ENCODE results near the gene RNF125. TPM values are rescaled to one million over a fixed set of nuclear protein-coding genes. Genes with fewer than 3 reads are reported as not detected.

RNF125 gene
- total and polyA plus RNA-seq, 9 of the 15 experiments (the other 6 are each of a cell fraction or from before 2014, with no cell fraction given), result 0.01 to 0.29 (median 0.07) TPM; not detected in 1

- peak; percentile 62 for TF ChIP-seq SAP30 (IDR thresholded peaks at IDR 0.05; ENCODE audit: borderline replicate concordance, insufficient read depth, low read depth, low read length, poor library complexity, severe bottlenecking)
- no peak for TF ChIP-seq SIX5 (IDR thresholded peaks at IDR 0.05; ENCODE audit: borderline replicate concordance in 1 of 2, insufficient read depth in 1 of 2, low read depth in 1 of 2, low read length in 2 of 2)
- no peak for TF ChIP-seq ETV6 (IDR thresholded peaks at IDR 0.05; ENCODE audit: borderline replicate concordance in 1 of 2, low read depth in 2 of 2, low read length in 1 of 2)
- TF ChIP-seq ETV6 (CRISPR knock-in tag; IDR thresholded peaks at IDR 0.05; ENCODE audit: borderline replicate concordance), result no peak
- no peak for TF ChIP-seq C11orf30 (IDR thresholded peaks at IDR 0.05; ENCODE audit: low read depth)
- no peak for TF ChIP-seq ZMIZ1 (IDR thresholded peaks at IDR 0.05; ENCODE audit: low read depth in 2 of 2, low read length in 2 of 2)
- peak; percentile 54; the same call in 1 of the 2 replicates for TF ChIP-seq MAX (CRISPR knock-in tag; IDR thresholded peaks at IDR 0.05)
- TF ChIP-seq HOXB6 (CRISPR knock-in tag; IDR thresholded peaks at IDR 0.05; ENCODE audit: borderline replicate concordance), result no peak
- no peak for TF ChIP-seq ZNF277 (CRISPR knock-in tag; IDR thresholded peaks at IDR 0.05; ENCODE audit: borderline replicate concordance)
- peak; percentile 70; the same call in 1 of the 2 replicates for TF ChIP-seq HOMEZ (CRISPR knock-in tag; IDR thresholded peaks at IDR 0.05)
- no peak for TF ChIP-seq ZNF764 (CRISPR knock-in tag; IDR thresholded peaks at IDR 0.05; ENCODE audit: low read depth)
- no peak for TF ChIP-seq PATZ1 (CRISPR knock-in tag; IDR thresholded peaks at IDR 0.05; ENCODE audit: borderline replicate concordance)
- peak; percentile 96 for TF ChIP-seq FIP1L1 (IDR thresholded peaks at IDR 0.05; ENCODE audit: low read depth, low read length, poor library complexity, severe bottlenecking)
- no peak for TF ChIP-seq PHB (CRISPR knock-in tag; IDR thresholded peaks at IDR 0.05)
- TF ChIP-seq ATF1 (CRISPR knock-in tag; IDR thresholded peaks at IDR 0.05), result no peak
- TF ChIP-seq ATF1 (tag; IDR thresholded peaks at IDR 0.05), result peak; percentile 14
- TF ChIP-seq MTA3 (IDR thresholded peaks at IDR 0.05; ENCODE audit: borderline replicate concordance), result peak; percentile 39; the same call in 1 of the 2 replicates
Measured at GRCh38 chr18:32092422-32093101, 73.9 kb downstream of the RNF125 start (continued).
